HG02588 (cell line): ENCODE measurements around the gene AEN.

Experiments used
- ATAC-seq: cut with Tn5 transposase; IDR thresholded peaks from one replicate; pipeline ENCODE4 v1.9.1; 2021; ENCODE audit warnings: mild to moderate bottlenecking, moderate library complexity; ENCODE audit not compliant: unreplicated experiment

The AEN gene

DNA sequence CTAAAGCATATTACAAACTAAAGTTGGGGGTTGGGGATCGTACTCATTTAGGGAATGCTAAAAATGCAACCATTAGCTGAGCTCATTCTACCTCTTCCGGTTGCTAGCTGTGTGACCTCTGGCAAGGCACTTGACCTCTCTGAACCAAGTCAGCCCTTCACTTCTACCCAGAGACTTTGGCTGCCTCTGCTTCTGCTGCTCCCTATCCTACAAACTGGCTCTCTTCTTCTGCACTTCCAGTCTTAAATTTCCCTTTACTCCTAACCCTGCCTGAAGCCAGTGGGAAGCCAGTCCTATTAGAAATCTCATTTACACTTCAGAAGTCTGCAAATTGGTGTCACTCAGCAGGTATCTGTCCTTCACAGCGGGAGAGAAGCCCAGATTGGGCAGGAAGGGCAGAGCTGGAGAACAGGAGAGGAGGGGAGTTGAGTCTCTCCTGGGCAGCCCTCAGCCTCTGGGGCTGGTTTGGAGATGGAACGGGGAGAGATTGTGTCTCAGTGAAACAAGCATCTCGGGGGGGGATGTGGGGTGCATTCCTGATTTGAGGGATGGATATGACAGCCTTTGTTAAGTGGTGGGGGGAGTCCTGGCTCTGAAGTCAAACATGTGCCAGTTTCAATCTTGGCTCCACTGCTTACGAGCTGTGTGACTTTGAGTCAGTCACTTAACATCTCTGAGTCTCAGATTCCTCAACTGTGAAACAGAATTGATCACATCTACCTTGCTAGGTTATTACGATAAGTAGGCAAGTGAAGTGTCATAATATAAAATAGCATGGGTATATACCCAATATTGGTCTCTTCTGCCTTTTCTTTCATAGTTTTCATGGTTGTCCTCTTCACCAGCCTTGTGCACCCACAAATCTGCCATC, 7.8 kb upstream of the AEN start:
- ATAC-seq, result no peak

- peak; percentile 78 for ATAC-seq
Measured at GRCh38 chr15:88615303-88616107, 5.6 kb upstream of the AEN start.

- no peak for ATAC-seq
Measured at GRCh38 chr15:88616240-88616639, 4.9 kb upstream of the AEN start.

GRCh38 chr15:88617031-88617722, 4.0 kb upstream of the AEN start:
- no peak for ATAC-seq

DNA sequence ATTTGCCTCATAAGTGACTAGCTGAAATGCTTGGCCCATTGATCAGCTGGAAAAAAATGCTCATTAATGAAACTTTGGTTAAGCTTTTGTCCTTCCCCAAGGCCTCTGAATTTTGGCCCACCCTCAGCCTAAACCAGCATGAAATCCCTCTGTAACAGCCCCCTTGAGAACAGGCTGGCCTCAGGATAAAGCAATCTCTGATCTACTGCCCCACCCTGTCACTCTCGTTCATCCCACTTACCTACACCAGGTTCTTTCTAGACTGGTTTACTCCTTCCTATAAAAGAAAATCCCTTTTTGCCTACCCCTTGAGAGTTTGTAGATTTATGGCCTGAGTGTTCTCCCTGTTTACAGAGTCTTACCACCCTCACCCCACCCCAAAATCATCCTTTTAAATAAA, 3.4 kb upstream of the AEN start:
- ATAC-seq, result no peak

GRCh38 chr15:88618686-88619085, 2.5 kb upstream of the AEN start:
- ATAC-seq, result no peak

DNA sequence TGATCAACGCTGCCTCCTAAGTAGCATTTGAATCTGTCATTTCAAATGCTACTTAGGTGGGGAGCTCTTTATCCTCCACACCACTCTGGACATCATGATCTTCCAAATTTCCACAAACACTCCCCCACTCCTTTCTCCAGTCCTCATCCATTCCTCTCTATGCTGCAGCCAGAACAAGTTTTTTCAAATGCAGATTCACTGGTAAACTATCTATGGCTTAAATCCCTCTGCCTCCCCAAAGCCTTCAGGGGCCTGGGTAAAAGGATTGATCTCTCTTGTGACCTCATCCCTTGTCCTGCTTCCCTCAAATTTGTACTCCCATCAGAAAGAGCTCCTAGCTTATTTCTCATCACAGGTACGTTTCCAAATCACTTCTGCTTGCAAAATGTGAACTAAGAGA, 1.3 kb upstream of the AEN start:
- no peak for ATAC-seq

DNA sequence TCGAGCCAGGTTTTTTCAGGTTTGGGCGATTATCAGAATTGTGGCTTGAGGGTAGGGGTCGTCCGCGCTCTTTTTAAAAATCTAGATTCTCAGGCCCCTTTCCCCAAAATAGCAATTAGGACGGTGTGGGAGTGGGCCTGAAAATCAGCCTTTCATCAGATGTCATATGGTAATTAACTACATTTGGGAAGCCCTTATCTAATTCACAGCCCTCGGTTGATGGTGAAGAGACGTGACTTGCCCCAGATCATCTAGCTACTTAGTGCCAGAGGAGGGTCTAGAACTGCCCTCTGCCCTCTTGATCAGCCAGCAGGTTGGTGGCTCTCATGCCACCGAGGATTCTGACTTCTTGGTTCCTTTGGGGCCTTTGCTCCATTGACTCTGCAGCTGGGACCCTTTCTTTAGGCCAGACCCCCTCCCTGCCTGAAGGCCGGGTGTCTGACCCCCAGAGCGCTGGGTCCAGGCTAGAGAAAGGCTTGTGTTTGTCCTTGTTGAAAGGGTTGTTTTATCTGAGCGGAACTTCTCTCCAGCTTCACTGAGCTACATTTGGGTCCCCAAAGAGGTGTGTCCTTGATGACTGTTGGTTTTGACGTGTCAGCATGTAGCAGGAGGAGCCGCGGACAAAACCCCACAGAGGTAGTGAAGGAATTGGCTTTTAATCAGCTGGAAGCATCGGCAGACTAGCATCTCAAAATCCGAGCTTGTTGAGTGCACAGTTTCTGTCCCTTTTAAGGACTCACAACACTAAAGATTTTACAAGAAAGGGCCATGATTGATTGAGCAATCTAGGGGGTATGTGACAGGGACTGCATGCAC, 857 bp downstream of the AEN start:
- ATAC-seq, result peak; percentile 31

DNA sequence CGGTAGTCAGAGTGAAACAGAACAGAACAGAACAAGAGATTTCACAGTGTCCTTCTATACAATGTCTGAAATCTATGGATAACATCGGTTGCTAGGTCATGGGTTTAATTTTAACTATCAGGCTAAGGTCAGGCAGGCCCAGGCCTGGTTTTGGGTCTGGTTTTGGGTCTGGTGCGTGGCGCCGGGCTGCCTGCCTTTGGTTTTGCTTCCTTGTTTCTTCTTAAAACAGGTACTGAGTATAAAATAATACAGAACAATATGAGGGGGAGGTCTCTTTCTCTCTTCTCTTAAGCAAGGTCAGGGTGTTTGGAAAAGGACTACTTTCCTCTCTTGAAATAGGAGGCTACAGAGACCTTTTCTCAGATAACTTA, 1.4 kb downstream of the AEN start:
- no peak for ATAC-seq

GRCh38 chr15:88623061-88623460, 1.9 kb downstream of the AEN start:
- ATAC-seq, result peak; percentile 21

DNA sequence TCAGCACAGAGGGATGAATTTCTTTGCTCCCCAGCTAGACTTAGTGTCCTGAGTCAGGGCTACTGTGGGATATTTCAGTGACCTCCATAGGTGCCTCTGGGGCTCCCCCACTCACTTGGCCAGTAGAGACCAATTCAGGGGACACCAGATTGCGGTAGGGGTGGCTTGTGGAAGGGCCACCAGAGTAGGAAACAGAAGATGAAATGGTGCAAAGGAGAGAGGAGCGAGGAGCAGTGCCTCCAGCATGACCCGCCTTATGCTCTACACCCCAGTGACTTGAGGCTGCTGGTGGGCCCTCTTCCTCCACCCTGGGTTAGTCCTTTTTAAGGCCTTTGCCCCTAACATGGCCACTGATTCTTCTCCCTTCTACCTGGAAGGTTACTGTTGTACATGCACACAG, 2.5 kb downstream of the AEN start:
- ATAC-seq, result no peak

- no peak for ATAC-seq
Measured at GRCh38 chr15:88624156-88624970, 3.2 kb downstream of the AEN start.

DNA sequence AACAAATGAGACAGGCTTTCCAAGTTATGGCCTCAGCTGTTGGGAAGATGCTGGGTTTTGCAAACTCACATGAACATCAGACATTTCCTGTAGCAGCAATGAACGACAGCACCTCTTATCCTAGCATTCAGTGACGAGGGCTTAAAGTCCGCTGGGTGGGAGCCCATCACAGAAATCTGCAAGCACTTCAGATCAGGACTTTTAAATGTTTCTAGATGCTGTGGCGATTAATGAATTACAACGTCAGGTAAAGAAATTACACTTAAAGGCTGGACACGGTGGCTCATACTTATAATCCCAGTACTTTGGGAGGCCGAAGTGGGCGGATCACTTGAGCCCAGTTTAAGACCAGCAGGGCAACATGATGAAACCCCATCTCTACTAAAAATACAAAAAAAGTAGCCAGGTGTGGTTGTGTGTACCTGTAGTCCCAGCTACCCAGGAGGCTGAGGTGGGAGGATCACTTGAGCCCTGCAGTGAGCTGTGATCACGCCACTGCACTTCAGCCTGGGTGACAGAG, 3.9 kb downstream of the AEN start:
- no peak for ATAC-seq

DNA sequence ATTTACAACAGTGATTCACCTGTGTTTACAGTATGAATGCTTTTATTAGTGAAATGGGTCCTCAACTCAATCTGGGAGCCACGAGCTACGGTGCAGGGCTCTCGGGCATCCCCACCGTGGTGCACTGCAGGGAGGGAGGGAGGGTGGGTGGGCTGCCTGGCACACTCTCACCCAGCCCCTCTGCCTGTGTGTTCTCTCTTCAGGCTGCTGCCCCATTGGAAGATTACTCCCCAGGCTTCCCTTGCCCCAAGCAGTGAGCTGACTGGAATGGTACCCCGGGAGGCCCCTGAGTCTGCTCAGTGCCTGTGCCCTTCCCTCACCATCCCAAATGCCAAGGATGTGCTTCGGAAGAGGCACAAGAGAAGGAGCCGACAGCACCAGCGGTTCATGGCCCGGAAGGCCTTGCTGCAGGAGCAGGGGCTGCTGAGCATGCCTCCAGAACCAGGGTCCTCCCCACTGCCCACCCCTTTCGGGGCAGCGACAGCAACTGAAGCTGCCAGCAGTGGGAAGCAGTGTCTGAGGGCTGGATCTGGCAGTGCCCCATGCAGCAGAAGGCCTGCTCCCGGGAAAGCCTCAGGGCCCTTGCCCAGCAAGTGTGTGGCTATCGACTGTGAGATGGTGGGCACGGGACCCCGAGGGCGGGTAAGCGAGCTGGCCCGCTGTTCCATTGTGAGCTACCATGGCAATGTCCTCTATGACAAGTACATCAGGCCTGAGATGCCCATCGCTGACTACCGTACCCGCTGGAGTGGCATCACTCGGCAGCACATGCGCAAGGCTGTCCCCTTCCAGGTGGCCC, 5.0 kb downstream of the AEN start:
- no peak for ATAC-seq

GRCh38 chr15:88627463-88627862, 6.3 kb downstream of the AEN start:
- ATAC-seq, result no peak

GRCh38 chr15:88628018-88628654, 7.0 kb downstream of the AEN start:
- no peak for ATAC-seq

- ATAC-seq, result no peak
Measured at GRCh38 chr15:88629071-88629470, 7.9 kb downstream of the AEN start.

DNA sequence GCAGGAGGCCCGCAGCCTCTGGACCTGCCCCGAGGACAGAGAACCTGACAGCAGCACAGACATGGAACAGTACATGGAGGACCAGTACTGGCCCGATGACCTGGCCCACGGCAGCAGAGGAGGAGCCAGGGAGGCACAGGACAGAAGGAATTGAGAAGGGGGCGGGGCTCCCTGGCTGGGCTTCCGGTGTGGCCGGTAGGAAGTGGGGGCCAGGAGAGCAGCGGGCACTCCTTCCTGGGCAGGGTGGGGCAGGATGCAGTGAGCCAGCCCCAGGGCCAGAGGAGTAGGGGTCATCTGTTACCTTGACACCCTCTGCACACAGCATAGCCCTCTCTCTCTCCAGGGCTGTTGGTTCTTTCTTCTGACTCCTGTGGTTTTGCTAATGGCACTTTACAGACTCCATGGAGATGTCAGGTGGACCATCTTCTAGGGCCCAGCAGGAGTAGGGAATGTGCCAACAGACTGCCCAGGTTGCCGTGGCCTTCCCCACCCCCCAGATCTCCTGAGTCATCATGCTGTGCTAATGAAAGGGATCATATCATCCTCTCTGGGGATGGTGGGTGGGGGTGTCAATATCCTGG, 9.1 kb downstream of the AEN start:
- no peak for ATAC-seq
